Osteocyte (in vitro differentiated cells): ENCODE measurements around the gene FAM25A. TPM values are rescaled to one million over a fixed set of nuclear protein-coding genes. Genes with fewer than 3 reads are reported as not detected.
"Not testable (repeated sequence)": the region's sequence is repeated elsewhere in the genome, so short reads cannot be mapped to it uniquely, and the experiment has no call there.

Experiments used
- DNase-seq: peaks from one replicate; pipeline ENCODE4 v3.0.0; 2021; ENCODE audit warnings: mixed read lengths; ENCODE audit not compliant: unreplicated experiment; ENCODE audit errors: extremely low spot score
- H3K27ac Mint-ChIP-seq: one replicate; pipeline ENCODE4 v1.8.0; 2021; ENCODE audit warnings: mild to moderate bottlenecking, mixed read lengths; ENCODE audit not compliant: unreplicated experiment
- H3K27me3 Mint-ChIP-seq: one replicate; pipeline ENCODE4 v1.8.0; 2021; ENCODE audit warnings: mixed read lengths; ENCODE audit not compliant: unreplicated experiment
- H3K36me3 Mint-ChIP-seq: one replicate; pipeline ENCODE4 v1.8.0; 2021; ENCODE audit warnings: mixed read lengths; ENCODE audit not compliant: unreplicated experiment
- H3K4me1 Mint-ChIP-seq: one replicate; pipeline ENCODE4 v1.8.0; 2021; ENCODE audit warnings: mixed read lengths; ENCODE audit not compliant: unreplicated experiment
- H3K4me3 Mint-ChIP-seq: one replicate; pipeline ENCODE4 v1.8.0; 2021; ENCODE audit warnings: mild to moderate bottlenecking, moderate library complexity, mixed read lengths; ENCODE audit not compliant: unreplicated experiment
- H3K9me3 Mint-ChIP-seq: one replicate; pipeline ENCODE4 v1.8.0; 2021; ENCODE audit warnings: mixed read lengths; ENCODE audit not compliant: unreplicated experiment
- CTCF ChIP-seq: fragments of 200-600 bp; sonication (generic); IDR thresholded peaks from 2 replicates; pipeline ENCODE4 v1.5.0; 2021; ENCODE audit warnings: antibody characterized with exemption, mild to moderate bottlenecking, moderate library complexity
- total RNA-seq: library from RNA; stranded (reverse); gene quantifications from 2 replicates; pipeline ENCODE4 v1.2.1, GENCODE V29; 2021

The FAM25A gene
- total RNA-seq, 1 donor from 2014 or later: not detected

GRCh38 chr10:87030912-87031635 is 11.0 kb downstream of the FAM25A start:
- H3K4me3 Mint-ChIP-seq: no peak overlapping the region
- no peak overlapping the region for H3K27ac Mint-ChIP-seq
- H3K36me3 Mint-ChIP-seq: peaks cover 3% of the 10 kb centered on the region

GRCh38 chr10:87036623-87037022 is 16.5 kb downstream of the FAM25A start:
- no peak for TF ChIP-seq CTCF
- no peaks in the 10 kb centered on the region for H3K27me3 Mint-ChIP-seq
- DNase-seq: no peak
- no peak overlapping the region for H3K27ac Mint-ChIP-seq
- peaks cover under 1% of the 10 kb centered on the region for H3K36me3 Mint-ChIP-seq
- peaks cover 9% of the 10 kb centered on the region for H3K4me1 Mint-ChIP-seq
- peaks cover 3% of the 10 kb centered on the region for H3K9me3 Mint-ChIP-seq
- H3K4me3 Mint-ChIP-seq: no peak overlapping the region

More at GRCh38 chr10:87030912-87031635, 11.0 kb downstream of the FAM25A start:
- Mint-ChIP-seq H3K4me1 (no peaks in the 10 kb centered on the region), H3K9me3 (no peaks in the 10 kb centered on the region), H3K27me3 (no peaks in the 10 kb centered on the region)
- no peak for TF ChIP-seq CTCF
- no peak for DNase-seq

GRCh38 chr10:87038286-87038717 is 18.2 kb downstream of the FAM25A start:
- no peak overlapping the region for H3K27ac Mint-ChIP-seq
- DNase-seq: no peak
- peaks cover 3% of the 10 kb centered on the region for H3K9me3 Mint-ChIP-seq
- TF ChIP-seq CTCF: no peak
- peaks cover 9% of the 10 kb centered on the region for H3K4me1 Mint-ChIP-seq
- H3K4me3 Mint-ChIP-seq: no peak overlapping the region
- no peaks in the 10 kb centered on the region for H3K27me3 Mint-ChIP-seq
- peaks cover 2% of the 10 kb centered on the region for H3K36me3 Mint-ChIP-seq

- no peak for DNase-seq
- Mint-ChIP-seq H3K4me3 (no peak overlapping the region), H3K27ac (no peak overlapping the region), H3K27me3 (no peaks in the 10 kb centered on the region), H3K36me3 (peaks cover 4% of the 10 kb centered on the region), H3K4me1 (peaks cover 9% of the 10 kb centered on the region), H3K9me3 (peaks cover 3% of the 10 kb centered on the region)
- no peak for TF ChIP-seq CTCF
Observed at GRCh38 chr10:87038786-87039185, 18.7 kb downstream of the FAM25A start.

GRCh38 chr10:87043579-87043978 is 23.5 kb downstream of the FAM25A start:
- not testable (repeated sequence) for H3K27me3 Mint-ChIP-seq, H3K4me3 Mint-ChIP-seq, H3K9me3 Mint-ChIP-seq, H3K27ac Mint-ChIP-seq, DNase-seq, H3K4me1 Mint-ChIP-seq
- peaks cover 20% of the 10 kb centered on the region for H3K36me3 Mint-ChIP-seq
